Fibroblast of peridontal ligament (primary cell): Measurements from ENCODE around the gene MGST1.

Experiments used
- DNase-seq: peaks from one replicate; pipeline ENCODE4 v3.0.0-alpha.2; 2010; ENCODE audit errors: extremely low read depth

The MGST1 gene, protein sequence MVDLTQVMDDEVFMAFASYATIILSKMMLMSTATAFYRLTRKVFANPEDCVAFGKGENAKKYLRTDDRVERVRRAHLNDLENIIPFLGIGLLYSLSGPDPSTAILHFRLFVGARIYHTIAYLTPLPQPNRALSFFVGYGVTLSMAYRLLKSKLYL

DNA sequence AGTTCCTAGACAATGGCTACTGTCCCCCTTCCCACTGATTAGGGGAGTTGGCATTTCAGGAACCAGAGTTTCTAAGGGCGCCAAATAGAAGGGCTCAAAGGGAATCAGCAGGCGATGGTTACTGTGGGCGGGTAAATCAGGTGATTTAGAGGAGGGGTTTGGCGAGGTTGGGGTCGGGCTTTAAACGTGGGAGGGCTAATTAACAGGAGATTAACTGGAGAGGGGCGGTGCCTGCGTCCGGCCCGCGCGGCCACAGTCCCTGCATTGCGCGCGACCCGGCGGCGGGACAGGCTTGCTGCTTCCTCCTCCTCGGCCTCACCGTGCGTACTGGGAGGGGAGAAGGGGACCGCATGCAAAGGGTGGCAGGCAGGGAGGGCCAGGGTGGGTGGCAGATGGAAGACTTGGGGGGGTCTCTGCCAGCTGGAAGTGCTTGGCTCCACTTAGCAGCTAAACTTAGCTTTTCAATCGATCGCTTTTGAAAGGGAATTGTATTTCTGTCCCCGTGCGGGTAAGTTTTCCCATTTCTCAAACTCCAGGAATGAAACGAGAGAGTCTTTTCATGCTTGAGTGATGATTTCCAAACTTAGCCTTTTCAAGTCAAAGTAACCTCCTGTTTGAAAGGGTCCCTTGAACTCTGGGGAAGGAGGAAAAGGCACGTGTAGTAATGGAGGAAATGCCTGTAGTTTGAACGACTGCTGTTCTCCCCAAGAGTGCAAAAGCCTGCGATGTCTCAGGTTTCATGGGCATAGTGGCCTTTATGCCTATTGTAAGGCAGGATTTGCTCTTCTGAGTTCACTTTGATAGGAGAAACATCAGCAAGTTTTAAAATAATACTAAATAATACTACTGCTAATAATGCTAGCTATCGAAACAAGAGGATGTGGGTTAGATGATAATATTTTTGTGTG, at the start of gene MGST1:
MGST1 (plus strand) TSS at position 255 of the 908 bp plus-strand sequence. CDS start 6,608 bp downstream, outside the sequence.
- peak; percentile 66 for DNase-seq

DNA sequence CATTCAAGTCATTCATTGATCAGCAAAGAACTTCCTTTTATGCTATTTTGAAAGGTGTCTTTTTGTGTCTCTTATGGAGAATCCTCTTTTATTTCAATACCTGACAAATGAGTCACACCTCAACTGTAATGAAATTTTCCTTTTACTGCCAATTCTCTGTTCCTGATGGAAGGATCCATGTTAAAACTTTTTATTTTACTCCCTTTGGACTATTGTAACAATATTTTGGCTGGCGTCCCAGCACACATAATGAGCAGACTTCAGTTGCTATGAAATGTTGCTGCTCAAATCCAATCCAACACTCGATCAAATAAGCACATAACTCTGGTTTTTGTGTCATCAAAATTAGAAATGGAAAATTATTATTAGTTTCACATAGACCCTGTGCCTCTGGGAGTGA, 48.0 kb upstream of the MGST1 start:
- no peak for DNase-seq

GRCh38 chr12:16300122-16300521, 47.3 kb upstream of the MGST1 start:
- DNase-seq, result no peak

DNA sequence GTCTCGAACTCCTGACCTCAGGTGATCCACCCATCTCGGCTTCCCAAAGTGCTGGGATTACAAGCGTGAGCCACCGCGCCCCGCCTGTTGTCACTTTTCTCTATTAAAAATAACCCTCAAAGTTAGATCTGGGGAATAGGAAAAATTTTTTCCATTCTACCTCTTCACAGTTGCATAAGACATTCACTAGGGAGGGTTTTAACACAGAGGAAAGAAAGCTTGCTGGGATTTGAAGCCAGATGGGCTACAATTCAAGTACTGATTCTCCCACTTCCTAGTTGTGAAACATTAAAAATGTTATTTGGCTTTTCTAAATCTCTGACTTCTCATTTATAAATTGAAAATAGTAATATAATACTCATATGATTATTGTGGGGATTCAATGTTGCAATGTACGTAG, 46.7 kb upstream of the MGST1 start:
- DNase-seq, result peak; percentile 8

- no peak for DNase-seq
Observed at GRCh38 chr12:16303939-16304338, 43.5 kb upstream of the MGST1 start.

DNA sequence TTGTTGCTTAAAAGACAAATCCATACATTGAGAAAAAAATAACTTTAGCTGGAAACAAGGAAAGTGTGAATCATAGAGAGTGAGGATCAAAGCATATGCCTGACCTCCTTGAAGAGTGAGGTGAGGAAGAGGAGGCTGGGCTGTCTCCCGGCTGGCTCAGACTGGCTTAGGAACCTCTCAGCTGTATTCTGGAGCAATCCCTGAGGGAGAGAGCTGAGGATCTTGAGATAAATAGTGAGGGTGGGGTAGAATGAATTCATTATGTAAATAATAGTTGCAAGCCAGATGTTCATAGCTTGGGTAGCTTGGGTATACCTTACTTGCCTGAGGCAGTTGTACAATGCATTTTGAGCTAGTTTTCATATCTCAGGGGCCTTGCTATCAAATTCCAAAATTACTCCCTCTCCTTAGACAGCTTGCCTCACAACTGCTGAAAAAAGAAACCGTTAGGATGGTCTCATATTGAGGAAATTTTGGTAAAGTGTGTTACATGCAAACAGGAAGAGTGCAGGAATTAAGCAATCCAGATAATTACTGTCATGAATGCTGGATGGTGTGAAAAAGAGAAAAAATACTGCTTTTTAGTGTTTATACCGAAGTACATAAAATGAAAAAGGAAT, 39.5 kb upstream of the MGST1 start:
- no peak for DNase-seq

- DNase-seq, result no peak
Observed at GRCh38 chr12:16310934-16311333, 36.5 kb upstream of the MGST1 start.

GRCh38 chr12:16323010-16323409, 24.4 kb upstream of the MGST1 start:
- DNase-seq, result peak; percentile 49

GRCh38 chr12:16323638-16324037, 23.8 kb upstream of the MGST1 start:
- no peak for DNase-seq

GRCh38 chr12:16324272-16324671, 23.2 kb upstream of the MGST1 start:
- DNase-seq, result no peak

- DNase-seq, result no peak
Observed at GRCh38 chr12:16324772-16325171, 22.7 kb upstream of the MGST1 start.

DNA sequence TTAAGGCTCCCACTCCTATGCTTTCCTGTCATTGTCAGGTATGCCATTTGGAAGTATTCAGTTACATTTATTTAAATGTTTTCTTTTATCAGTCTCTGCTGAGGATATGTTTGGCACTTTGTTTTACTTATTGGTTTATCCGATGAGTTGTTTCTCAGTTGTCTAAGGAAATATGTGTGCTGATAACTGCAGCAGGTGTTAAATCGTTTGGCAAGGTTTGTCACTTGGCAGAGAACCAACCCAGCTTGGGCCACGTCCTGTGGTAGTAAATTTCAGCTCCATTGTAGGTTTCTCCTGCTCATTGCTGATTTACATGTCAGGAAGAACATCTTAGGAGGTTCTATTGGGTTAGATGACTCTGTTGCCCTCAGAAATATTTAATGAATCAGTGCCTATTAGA, 22.0 kb upstream of the MGST1 start:
- no peak for DNase-seq

GRCh38 chr12:16327963-16328362, 19.5 kb upstream of the MGST1 start:
- DNase-seq, result no peak

DNA sequence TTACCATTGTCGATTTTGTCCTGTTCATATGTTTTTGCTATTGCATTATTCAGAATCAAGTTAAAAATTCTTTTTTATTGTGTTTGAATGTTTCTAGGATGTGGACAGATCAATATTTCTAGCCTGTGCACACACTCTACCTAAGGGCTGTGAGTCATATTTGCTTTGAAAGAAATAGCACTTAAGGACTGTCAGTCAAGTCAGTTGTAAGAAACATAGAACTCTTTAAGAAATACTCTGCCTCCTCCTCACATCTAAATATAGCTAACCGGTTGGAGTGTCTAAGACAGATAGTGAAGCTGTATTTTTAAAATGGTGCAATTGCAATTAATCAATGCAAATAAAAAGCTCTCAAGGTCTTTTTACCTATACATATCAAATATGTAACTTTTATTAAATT, 17.9 kb upstream of the MGST1 start:
- no peak for DNase-seq

GRCh38 chr12:16330560-16330959, 16.9 kb upstream of the MGST1 start:
- DNase-seq, result no peak

GRCh38 chr12:16331998-16332397, 15.4 kb upstream of the MGST1 start:
- no peak for DNase-seq

DNA sequence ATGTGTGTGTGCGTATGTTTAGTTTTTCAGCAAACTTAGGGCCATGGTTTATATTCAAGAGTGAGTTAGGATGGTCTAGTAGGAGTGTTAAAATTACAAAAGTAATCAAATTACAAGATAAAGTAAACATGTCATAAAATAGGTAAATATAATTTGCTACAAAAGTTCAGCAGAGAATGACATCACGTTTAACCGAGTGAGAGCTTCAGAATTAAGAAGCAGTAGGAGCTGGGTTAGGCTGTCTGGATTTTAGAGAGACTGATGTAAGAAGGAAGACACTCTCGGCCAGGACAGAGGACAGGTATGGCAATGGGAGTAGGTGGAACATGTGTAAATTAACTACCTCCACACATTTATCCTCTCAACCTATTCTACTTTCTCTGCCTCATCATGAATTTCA, 11.6 kb upstream of the MGST1 start:
- DNase-seq, result no peak

GRCh38 chr12:16344269-16344668, 3.2 kb upstream of the MGST1 start:
- DNase-seq, result peak; percentile 24

- no peak for DNase-seq
Observed at GRCh38 chr12:16345105-16345504, 2.3 kb upstream of the MGST1 start.

GRCh38 chr12:16346958-16347357, 487 bp upstream of the MGST1 start:
- DNase-seq, result peak; percentile 12

DNA sequence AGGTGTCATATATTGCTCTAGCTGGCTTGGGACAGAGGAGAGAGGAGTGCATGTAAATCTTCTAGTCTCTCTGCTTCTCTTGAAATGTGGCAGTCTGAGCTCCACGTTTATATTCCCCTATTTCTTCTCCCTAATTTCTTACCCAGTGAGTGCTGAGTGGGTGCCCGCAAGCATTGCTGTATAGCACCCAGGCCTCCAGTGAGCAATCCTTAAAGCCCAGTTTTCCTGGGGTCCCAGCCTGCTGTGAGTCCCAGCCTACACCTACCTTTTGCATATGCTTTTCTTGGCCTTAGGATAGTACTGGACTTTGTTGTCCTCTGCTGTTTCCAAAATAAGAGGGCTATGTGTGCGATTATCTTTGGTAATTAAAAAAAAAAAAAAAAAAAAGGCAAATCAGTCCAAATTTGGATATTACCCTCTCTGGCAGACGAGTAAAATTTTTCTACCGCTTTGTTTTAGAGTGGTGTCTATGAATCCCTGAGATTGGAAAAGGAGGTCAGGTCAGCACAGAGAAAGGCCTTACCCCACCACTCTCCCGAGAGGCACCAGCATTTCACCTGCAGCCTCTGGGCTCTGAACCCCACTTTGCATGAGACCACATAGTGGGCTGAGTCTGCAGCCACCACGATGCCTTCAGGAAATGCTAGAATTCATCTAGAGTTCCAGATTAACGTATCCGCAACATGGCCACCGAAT, 1.1 kb downstream of the MGST1 start:
- peak; percentile 26 for DNase-seq

DNA sequence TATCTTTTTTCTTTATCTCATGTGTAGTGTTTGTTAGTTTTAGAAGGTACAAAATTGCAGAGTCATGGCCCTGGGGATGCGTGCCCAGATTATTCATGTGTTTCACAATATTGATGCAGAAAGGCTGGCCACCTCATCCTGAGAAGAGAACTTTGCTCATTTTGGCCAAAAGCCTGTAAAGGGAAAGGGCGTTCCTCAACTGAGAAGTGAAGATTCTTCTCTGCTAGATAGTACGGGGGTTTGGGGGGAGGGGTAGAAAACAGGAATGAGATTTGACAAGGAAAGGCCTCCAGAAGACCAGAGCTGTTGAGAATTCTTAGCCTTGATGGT, 1.7 kb downstream of the MGST1 start:
- DNase-seq, result peak; percentile 96
